PC-3 (cell line): ENCODE measurements around the gene MLST8.

Experiments used
- EZH2 ChIP-seq: fragments of 300-600 bp; sonication (generic); IDR thresholded peaks from one replicate; pipeline ENCODE4 v1.6.1; 2017; ENCODE audit warnings: antibody characterized with exemption, mild to moderate bottlenecking, low read length; ENCODE audit not compliant: unreplicated experiment
- TF ChIP-seq, protein P1 (sequence below): fragments of 300-600 bp; sonication (generic); conservative IDR thresholded peaks from 2 replicates; pipeline ENCODE4 v1.5.1; 2017; ENCODE audit warnings: antibody characterized with exemption, low read depth, mild to moderate bottlenecking, low read length

DNA sequence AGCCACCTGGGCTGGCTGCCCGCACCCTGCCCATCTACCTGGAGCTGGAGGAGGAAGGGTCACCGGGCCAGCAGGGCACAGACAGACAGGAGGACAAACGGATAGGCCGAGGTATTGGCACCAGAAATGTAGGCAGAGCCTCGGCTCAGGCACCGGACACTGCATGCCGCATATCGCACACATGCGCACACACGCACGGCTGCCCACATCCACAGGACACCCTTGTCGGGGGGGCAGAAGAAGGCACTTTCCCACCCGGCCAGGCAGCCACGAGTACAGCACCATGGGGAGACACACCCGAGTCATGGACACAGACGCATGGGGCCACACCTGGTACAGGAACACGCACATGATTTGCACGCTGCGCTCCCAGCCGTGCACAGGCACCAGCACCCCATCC is 23.3 kb upstream of the MLST8 start:
- TF ChIP-seq, protein P1, sequence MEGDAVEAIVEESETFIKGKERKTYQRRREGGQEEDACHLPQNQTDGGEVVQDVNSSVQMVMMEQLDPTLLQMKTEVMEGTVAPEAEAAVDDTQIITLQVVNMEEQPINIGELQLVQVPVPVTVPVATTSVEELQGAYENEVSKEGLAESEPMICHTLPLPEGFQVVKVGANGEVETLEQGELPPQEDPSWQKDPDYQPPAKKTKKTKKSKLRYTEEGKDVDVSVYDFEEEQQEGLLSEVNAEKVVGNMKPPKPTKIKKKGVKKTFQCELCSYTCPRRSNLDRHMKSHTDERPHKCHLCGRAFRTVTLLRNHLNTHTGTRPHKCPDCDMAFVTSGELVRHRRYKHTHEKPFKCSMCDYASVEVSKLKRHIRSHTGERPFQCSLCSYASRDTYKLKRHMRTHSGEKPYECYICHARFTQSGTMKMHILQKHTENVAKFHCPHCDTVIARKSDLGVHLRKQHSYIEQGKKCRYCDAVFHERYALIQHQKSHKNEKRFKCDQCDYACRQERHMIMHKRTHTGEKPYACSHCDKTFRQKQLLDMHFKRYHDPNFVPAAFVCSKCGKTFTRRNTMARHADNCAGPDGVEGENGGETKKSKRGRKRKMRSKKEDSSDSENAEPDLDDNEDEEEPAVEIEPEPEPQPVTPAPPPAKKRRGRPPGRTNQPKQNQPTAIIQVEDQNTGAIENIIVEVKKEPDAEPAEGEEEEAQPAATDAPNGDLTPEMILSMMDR: no peak
- no peak for TF ChIP-seq EZH2
